B cell (primary cell): ENCODE data around the gene UNC13C. TPM values are rescaled to one million over a fixed set of nuclear protein-coding genes. Genes with fewer than 3 reads are reported as not detected.

ENCODE experiments used
- ATAC-seq: fragments of 200-7000 bp; cut with Tn5 transposase; one replicate; pipeline ENCODE4 v1.10.0; 2021; ENCODE audit warnings: low read depth, mild to moderate bottlenecking, moderate number of reproducible peaks, moderate library complexity
- CTCF ChIA-PET: fragments of 350-600 bp; sonication (Branson Sonifier 250); formaldehyde crosslinking; loops from one replicate; lab custom pipeline; 2021; ENCODE audit warnings: antibody characterized with exemption, inconsistent platforms; lab: Charles Lee
- POLR2A ChIA-PET: fragments of 350-600 bp; sonication (Branson Sonifier 250); formaldehyde crosslinking; loops from one replicate; lab custom pipeline; 2021; ENCODE audit warnings: antibody characterized with exemption; lab: Charles Lee
- DNase-seq: peaks from one replicate; pipeline ENCODE4 v3.0.0; 2013
- H2AFZ ChIP-seq: 2 replicates; pipeline ENCODE4 v1.6.1; 2012; ENCODE audit warnings: mild to moderate bottlenecking, low read depth, low read length; ENCODE audit not compliant: insufficient read depth, poor library complexity, severe bottlenecking
- H3K27ac ChIP-seq, 2 donors: 1 replicate in 1 of 2; 2 replicates in 1 of 2; pipeline ENCODE4 v1.5.1; 2012 to 2013; ENCODE audit warnings: low read length in 2 of 2, mild to moderate bottlenecking in 2 of 2, moderate library complexity in 1 of 2
- H3K27me3 ChIP-seq, 4 experiments: fragments of 200-600 bp in 1 of 4; sonication (generic) in 1 of 4; replicated peaks in 1 of 4; 1 replicate in 2 of 4; 2 replicates in 2 of 4; pipeline versions ENCODE4 v1.6.1 to v1.7.0; 2013 to 2016; ENCODE audit warnings: low read length in 3 of 4, mild to moderate bottlenecking in 2 of 4, mixed read lengths in 1 of 4, moderate library complexity in 1 of 4; ENCODE audit not compliant: insufficient read depth in 4 of 4, control insufficient read depth in 3 of 4; ENCODE audit errors: control extremely low read depth in 1 of 4
- H3K36me3 ChIP-seq, 2 experiments: replicated peaks in 1 of 2; 1 replicate in 1 of 2; 2 replicates in 1 of 2; pipeline versions ENCODE4 v1.6.1 to v1.7.1; 2013; ENCODE audit warnings: low read length in 1 of 2; ENCODE audit not compliant: insufficient read depth in 2 of 2, control insufficient read depth in 1 of 2; ENCODE audit errors: control extremely low read depth in 1 of 2, extremely low read depth in 1 of 2
- H3K4me1 ChIP-seq, 2 donors: fragments of 200-600 bp in 1 of 2; sonication (generic) in 1 of 2; 1 replicate in 1 of 2; 2 replicates in 1 of 2; pipeline versions ENCODE4 v1.5.1 to v1.6.1; 2013 to 2017; ENCODE audit warnings: low read length in 2 of 2; ENCODE audit not compliant: control insufficient read depth in 2 of 2, insufficient read depth in 2 of 2
- H3K4me2 ChIP-seq: replicated peaks from 2 replicates; pipeline ENCODE3; 2012; ENCODE audit warnings: mild to moderate bottlenecking, low read depth, low read length; ENCODE audit not compliant: poor library complexity, severe bottlenecking
- H3K4me3 ChIP-seq, 5 experiments: fragments of 200-600 bp in 1 of 5; sonication (generic) in 1 of 5; 1 replicate in 3 of 5; 2 replicates in 2 of 5; pipeline versions ENCODE4 v1.5.1 to v1.7.0; 2011 to 2016; ENCODE audit warnings: low read length in 4 of 5, mild to moderate bottlenecking in 4 of 5, low read depth in 2 of 5, control low read depth in 1 of 5, moderate library complexity in 1 of 5; ENCODE audit not compliant: insufficient read depth in 1 of 5; ENCODE audit errors: control extremely low read depth in 1 of 5, extremely low read depth in 1 of 5
- H3K79me2 ChIP-seq: fragments of 200-600 bp; sonication (generic); one replicate; pipeline ENCODE4 v1.6.0; 2016; ENCODE audit warnings: low read length; ENCODE audit not compliant: control insufficient read depth, insufficient read depth
- H3K9ac ChIP-seq: fragments of 200-600 bp; sonication (generic); 2 replicates; pipeline ENCODE4 v1.6.1; 2017; ENCODE audit warnings: mild to moderate bottlenecking, low read length, moderate library complexity
- H3K9me3 ChIP-seq, 3 donors: one replicate each; pipeline versions ENCODE4 v1.6.1 to v1.7.1; 2013; ENCODE audit warnings: low read length in 2 of 3; ENCODE audit not compliant: control insufficient read depth in 2 of 3, insufficient read depth in 1 of 3; ENCODE audit errors: control extremely low read depth in 1 of 3
- H4K20me1 ChIP-seq: 2 replicates; pipeline ENCODE4 v1.6.0; 2012; ENCODE audit warnings: mild to moderate bottlenecking, low read length; ENCODE audit not compliant: insufficient read depth, control insufficient read depth, poor library complexity, severe bottlenecking
- H3K27ac Mint-ChIP-seq: one replicate; pipeline ENCODE4 v1.8.0; 2021; ENCODE audit warnings: mixed read lengths
- H3K27me3 Mint-ChIP-seq: one replicate; pipeline ENCODE4 v1.8.0; 2021; ENCODE audit warnings: mixed read lengths
- H3K4me1 Mint-ChIP-seq: one replicate; pipeline ENCODE4 v1.8.0; 2021; ENCODE audit warnings: mixed read lengths
- H3K4me3 Mint-ChIP-seq: one replicate; pipeline ENCODE4 v1.8.0; 2021; ENCODE audit warnings: mixed read lengths
- H3K9me3 Mint-ChIP-seq: one replicate; pipeline ENCODE4 v1.8.0; 2022; ENCODE audit warnings: mixed read lengths; ENCODE audit not compliant: insufficient read depth
- EZH2 ChIP-seq: IDR thresholded peaks from 2 replicates; pipeline ENCODE4 v1.6.1; 2012; ENCODE audit warnings: borderline replicate concordance, low read depth, mild to moderate bottlenecking, moderate library complexity, low read length; ENCODE audit not compliant: insufficient read depth, poor library complexity, severe bottlenecking
- WGBS: methylation state at CpG from one replicate; pipeline ENCODE4 v1.1.5; 2013; ENCODE audit warnings: missing lambda C conversion rate; ENCODE audit not compliant: insufficient coverage; 5-methylcytosine and 5-hydroxymethylcytosine counted together
- intact Hi-C: fragments of 100-400 bp; cut with micrococcal nuclease; formaldehyde crosslinking; loops from one replicate; pipeline ENCODE4 v1.10.0; 2022
- polyA plus RNA-seq: library from polyadenylated mRNA; depleted of rRNA; stranded (reverse); fragments of >200 nt; gene quantifications from 2 replicates; pipeline ENCODE4 v1.2.3, GENCODE V29; 2012
- total RNA-seq, 2 donors: library from RNA; stranded (reverse); fragments of 120-200 nt in 1 of 2; gene quantifications; 1 replicate in 1 of 2; 2 replicates in 1 of 2; pipeline versions ENCODE4 v1.2.3 to v1.2.4, GENCODE V29; 2013 to 2022
- TF ChIP-seq, protein P1 (sequence below): fragments of 200-600 bp; IDR thresholded peaks from one replicate; pipeline ENCODE4 v1.8.0; 2022; ENCODE audit warnings: antibody characterized with exemption, mild to moderate bottlenecking

UNC13C gene
- total and polyA plus RNA-seq, 2 donors (not counting 1 experiment from before 2014, with no cell fraction given) = not detected

DNA sequence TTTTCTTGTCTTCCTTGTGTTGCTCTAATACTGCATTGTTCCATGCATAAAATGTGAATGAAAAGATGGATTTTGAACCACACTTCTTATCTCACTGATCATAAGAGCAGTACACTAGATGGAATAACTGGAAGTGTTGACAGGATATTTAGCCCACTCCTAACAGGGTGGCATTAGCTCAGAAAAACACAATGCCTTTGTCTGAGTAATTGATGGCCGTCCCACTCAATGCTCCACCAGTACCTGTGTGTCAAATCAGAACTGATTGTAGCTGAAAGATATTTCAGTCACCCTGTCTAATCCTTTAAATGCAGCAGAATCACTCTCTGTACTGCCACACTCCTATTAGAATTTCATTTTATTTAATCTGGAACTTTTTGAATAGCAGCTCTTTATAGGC lies 526.5 kb downstream of the UNC13C start:
- DNase-seq (no peak), ATAC-seq (no peak)
- H3K27me3 Mint-ChIP-seq = no peaks in the 10 kb centered on the region
- no peaks in the 10 kb centered on the region for H3K27me3 ChIP-seq
- no peak overlapping the region for H3K4me2 ChIP-seq
- no peaks in the 10 kb centered on the region for H4K20me1 ChIP-seq
- no peak overlapping the region for H3K27ac ChIP-seq
- H3K4me3 Mint-ChIP-seq = no peak overlapping the region
- H3K9ac ChIP-seq = no peak overlapping the region
- H3K79me2 ChIP-seq = no peaks in the 10 kb centered on the region
- no peak for TF ChIP-seq EZH2
- TF ChIP-seq, protein P1, sequence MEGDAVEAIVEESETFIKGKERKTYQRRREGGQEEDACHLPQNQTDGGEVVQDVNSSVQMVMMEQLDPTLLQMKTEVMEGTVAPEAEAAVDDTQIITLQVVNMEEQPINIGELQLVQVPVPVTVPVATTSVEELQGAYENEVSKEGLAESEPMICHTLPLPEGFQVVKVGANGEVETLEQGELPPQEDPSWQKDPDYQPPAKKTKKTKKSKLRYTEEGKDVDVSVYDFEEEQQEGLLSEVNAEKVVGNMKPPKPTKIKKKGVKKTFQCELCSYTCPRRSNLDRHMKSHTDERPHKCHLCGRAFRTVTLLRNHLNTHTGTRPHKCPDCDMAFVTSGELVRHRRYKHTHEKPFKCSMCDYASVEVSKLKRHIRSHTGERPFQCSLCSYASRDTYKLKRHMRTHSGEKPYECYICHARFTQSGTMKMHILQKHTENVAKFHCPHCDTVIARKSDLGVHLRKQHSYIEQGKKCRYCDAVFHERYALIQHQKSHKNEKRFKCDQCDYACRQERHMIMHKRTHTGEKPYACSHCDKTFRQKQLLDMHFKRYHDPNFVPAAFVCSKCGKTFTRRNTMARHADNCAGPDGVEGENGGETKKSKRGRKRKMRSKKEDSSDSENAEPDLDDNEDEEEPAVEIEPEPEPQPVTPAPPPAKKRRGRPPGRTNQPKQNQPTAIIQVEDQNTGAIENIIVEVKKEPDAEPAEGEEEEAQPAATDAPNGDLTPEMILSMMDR = no peak
- H3K36me3 ChIP-seq = no peaks in the 10 kb centered on the region
- CTCF ChIA-PET = no interaction called here
- H3K9me3 ChIP-seq = no peaks in the 10 kb centered on the region
- H3K9me3 Mint-ChIP-seq = peaks cover under 1% of the 10 kb centered on the region
- H3K4me1 Mint-ChIP-seq = no peaks in the 10 kb centered on the region
- no CpG with 5 or more reads among the region's 1 CpG for WGBS
- H3K4me3 ChIP-seq = no peak overlapping the region
- POLR2A ChIA-PET = no interaction called here
- H3K27ac Mint-ChIP-seq = no peak overlapping the region
- no peak overlapping the region for H2AFZ ChIP-seq
- intact Hi-C loops = no loop called here
- H3K4me1 ChIP-seq = no peaks in the 10 kb centered on the region

DNA sequence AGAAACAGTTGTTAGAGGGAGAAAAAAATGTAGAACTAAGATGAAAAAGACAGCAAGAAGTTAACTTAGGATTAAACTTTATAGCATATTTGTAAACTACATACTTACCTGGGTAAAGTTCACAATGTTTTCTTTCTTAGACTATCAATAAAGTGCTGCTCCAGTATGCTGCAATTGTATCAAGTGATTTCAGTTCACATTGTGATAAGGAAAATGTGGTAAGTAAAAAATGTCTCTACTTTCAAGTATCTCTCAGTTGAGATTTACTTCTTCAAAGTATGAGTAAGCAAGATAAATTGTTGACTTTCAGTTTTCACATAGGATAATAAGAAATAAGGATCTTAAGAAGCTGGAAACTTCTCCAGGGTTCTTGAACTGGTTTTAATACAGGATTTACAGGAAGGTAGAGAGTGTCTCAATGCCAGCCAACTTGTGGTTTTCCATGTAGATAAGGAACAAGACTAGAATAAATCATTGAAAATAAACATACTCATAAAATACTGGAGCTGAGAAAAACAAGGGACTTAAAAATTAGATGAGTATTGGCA lies 528.8 kb downstream of the UNC13C start:
- Histone ChIP-seq H3K4me3 (no peak overlapping the region), H3K79me2 (no peaks in the 10 kb centered on the region), H3K36me3 (no peaks in the 10 kb centered on the region), H3K9me3 (no peaks in the 10 kb centered on the region), H3K4me1 (no peaks in the 10 kb centered on the region), H3K4me2 (no peak overlapping the region), H3K27me3 (no peaks in the 10 kb centered on the region), H2AFZ (no peak overlapping the region), H4K20me1 (no peaks in the 10 kb centered on the region), H3K9ac (no peak overlapping the region), H3K27ac (no peak overlapping the region)
- CTCF ChIA-PET = no interaction called here
- H3K9me3 Mint-ChIP-seq = no peaks in the 10 kb centered on the region
- no peaks in the 10 kb centered on the region for H3K4me1 Mint-ChIP-seq
- ATAC-seq (no peak), DNase-seq (no peak)
- no peaks in the 10 kb centered on the region for H3K27me3 Mint-ChIP-seq
- H3K4me3 Mint-ChIP-seq = no peak overlapping the region
- TF ChIP-seq, protein P1 = no peak
- no peak for TF ChIP-seq EZH2
- POLR2A ChIA-PET = no interaction called here
- no peak overlapping the region for H3K27ac Mint-ChIP-seq
- intact Hi-C loops = no loop called here
